Hepatocyte (in vitro differentiated cells): Measurements from ENCODE around the gene SNRPD3.
"Not testable (repeated sequence)": the region's sequence is repeated elsewhere in the genome, so short reads cannot be mapped to it uniquely, and the experiment has no call there.

Experiments used
- EZH2phosphoT487 ChIP-seq: fragments of 200-600 bp; sonication (generic); IDR thresholded peaks from one replicate; pipeline ENCODE4 v1.6.1; 2018; ENCODE audit warnings: antibody characterized with exemption, mild to moderate bottlenecking, low read depth, moderate library complexity; ENCODE audit not compliant: unreplicated experiment, severe bottlenecking
- TF ChIP-seq, protein P1 (sequence below): fragments of 200-600 bp; sonication (generic); IDR thresholded peaks from 2 replicates; pipeline ENCODE4 v1.5.1; 2016; ENCODE audit warnings: antibody characterized with exemption, mild to moderate bottlenecking; ENCODE audit not compliant: poor library complexity

DNA sequence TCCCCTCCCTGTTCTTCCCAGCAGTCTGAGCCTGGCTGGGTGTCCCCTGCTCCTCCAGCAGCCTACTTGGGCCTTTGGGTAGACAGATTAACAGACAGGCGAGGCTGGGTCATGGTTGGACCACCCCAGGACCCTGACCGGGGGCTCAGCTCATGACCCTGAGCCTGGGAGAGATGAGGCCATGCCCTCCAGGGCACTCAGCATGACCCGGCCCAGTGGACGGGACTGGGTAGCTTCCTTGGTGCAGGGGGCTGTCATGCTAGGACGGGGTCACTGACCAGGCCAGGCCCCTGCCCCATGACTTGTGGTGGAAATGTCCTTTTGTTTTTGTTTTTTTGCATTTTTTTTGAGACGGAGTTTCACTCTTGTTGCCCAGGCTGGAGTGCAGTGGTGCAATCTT is 52.5 kb downstream of the SNRPD3 start:
- TF ChIP-seq, protein P1, sequence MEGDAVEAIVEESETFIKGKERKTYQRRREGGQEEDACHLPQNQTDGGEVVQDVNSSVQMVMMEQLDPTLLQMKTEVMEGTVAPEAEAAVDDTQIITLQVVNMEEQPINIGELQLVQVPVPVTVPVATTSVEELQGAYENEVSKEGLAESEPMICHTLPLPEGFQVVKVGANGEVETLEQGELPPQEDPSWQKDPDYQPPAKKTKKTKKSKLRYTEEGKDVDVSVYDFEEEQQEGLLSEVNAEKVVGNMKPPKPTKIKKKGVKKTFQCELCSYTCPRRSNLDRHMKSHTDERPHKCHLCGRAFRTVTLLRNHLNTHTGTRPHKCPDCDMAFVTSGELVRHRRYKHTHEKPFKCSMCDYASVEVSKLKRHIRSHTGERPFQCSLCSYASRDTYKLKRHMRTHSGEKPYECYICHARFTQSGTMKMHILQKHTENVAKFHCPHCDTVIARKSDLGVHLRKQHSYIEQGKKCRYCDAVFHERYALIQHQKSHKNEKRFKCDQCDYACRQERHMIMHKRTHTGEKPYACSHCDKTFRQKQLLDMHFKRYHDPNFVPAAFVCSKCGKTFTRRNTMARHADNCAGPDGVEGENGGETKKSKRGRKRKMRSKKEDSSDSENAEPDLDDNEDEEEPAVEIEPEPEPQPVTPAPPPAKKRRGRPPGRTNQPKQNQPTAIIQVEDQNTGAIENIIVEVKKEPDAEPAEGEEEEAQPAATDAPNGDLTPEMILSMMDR = not testable (repeated sequence)
- TF ChIP-seq EZH2phosphoT487 = not testable (repeated sequence)
